Kidney (tissue), 14 donors: ENCODE measurements around the gene ISM1. TPM values are rescaled to one million over a fixed set of nuclear protein-coding genes. Genes with fewer than 3 reads are reported as not detected.

Source experiments
- DNase-seq, 5 donors: peaks; one replicate each; pipeline ENCODE4 v3.0.0-alpha.2; 2013 to 2020
- FAIRE-seq: peaks from 2 replicates; lab custom pipeline; 2012; peaks lifted over from hg19 to GRCh38; lab: Jason Lieb, UNC
- H3K27ac ChIP-seq, 2 donors: one replicate each; pipeline ENCODE4 v1.7.0; 2013; ENCODE audit warnings: low read depth in 2 of 2, low read length in 2 of 2, inconsistent platforms in 1 of 2
- H3K27me3 ChIP-seq: one replicate; pipeline ENCODE4 v1.7.1; 2013; ENCODE audit warnings: low read length, inconsistent platforms; ENCODE audit not compliant: control insufficient read depth, insufficient read depth
- H3K36me3 ChIP-seq, 3 donors: one replicate each; pipeline versions ENCODE4 v1.7.0 to v1.7.1; 2013; ENCODE audit warnings: low read length in 3 of 3, control low read depth in 1 of 3, inconsistent platforms in 1 of 3; ENCODE audit not compliant: insufficient read depth in 3 of 3, control insufficient read depth in 2 of 3
- H3K4me1 ChIP-seq, 3 donors: one replicate each; pipeline versions ENCODE4 v1.7.0 to v1.7.1; 2013; ENCODE audit warnings: low read length in 3 of 3, inconsistent platforms in 1 of 3, low read depth in 1 of 3; ENCODE audit not compliant: control insufficient read depth in 2 of 3, insufficient read depth in 2 of 3
- H3K4me3 ChIP-seq, 3 donors: one replicate each; pipeline versions ENCODE4 v1.7.0 to v1.8.1; 2013; ENCODE audit warnings: low read length in 3 of 3, control low read depth in 1 of 3, inconsistent platforms in 1 of 3
- H3K9ac ChIP-seq, 3 donors: one replicate each; pipeline versions ENCODE4 v1.7.0 to v1.7.1; 2013; ENCODE audit warnings: low read length in 3 of 3, control low read depth in 1 of 3, inconsistent platforms in 1 of 3
- H3K9me3 ChIP-seq, 3 donors: one replicate each; pipeline versions ENCODE4 v1.7.0 to v1.7.1; 2013; ENCODE audit warnings: low read length in 3 of 3, control low read depth in 1 of 3, inconsistent platforms in 1 of 3; ENCODE audit not compliant: control insufficient read depth in 2 of 3, insufficient read depth in 1 of 3
- intact Hi-C: fragments of 100-400 bp; cut with DNase I; formaldehyde crosslinking; loops from one replicate; pipeline ENCODE4 v1.11.1; 2022
- polyA plus RNA-seq: library from polyadenylated mRNA; stranded (reverse); fragments of 350-450 nt; fragmentation: Illumina TruSeq; extraction: RNeasy Lipid Tissue Mini Kit (QIAGEN cat#74804); gene quantifications from one replicate; pipeline ENCODE4 v1.2.3, GENCODE V29; 2014; ENCODE audit warnings: low read depth, low replicate concordance; ENCODE audit not compliant: insufficient read depth
- total RNA-seq: library from RNA; stranded (reverse); fragmentation: NEBNext Ultra II Directional; extraction: Animal tissue kit (Norgen Biotek cat#: 25700); gene quantifications from one replicate; pipeline ENCODE4 v1.2.1, GENCODE V29; 2021
- TF ChIP-seq, protein P1 (sequence below): IDR thresholded peaks from 3 replicates; pipeline ENCODE4 v1.5.1; 2012; ENCODE audit warnings: mild to moderate bottlenecking, moderate library complexity, borderline replicate concordance; ENCODE audit not compliant: insufficient read depth; ENCODE audit errors: extremely low read depth
- donor health status: control.
- donor health status: control.
- donor health status: control.
- donor health status: control.
- donor health status: control.
- donor health status: DM: yes; HTN: yes; CAD: no.
- donor health status: Normal renal cell carcinoma (clear cell type).

Gene ISM1
- total and polyA plus RNA-seq, 2 donors from 2014 or later, result 2.0 to 2.6 TPM

DNA sequence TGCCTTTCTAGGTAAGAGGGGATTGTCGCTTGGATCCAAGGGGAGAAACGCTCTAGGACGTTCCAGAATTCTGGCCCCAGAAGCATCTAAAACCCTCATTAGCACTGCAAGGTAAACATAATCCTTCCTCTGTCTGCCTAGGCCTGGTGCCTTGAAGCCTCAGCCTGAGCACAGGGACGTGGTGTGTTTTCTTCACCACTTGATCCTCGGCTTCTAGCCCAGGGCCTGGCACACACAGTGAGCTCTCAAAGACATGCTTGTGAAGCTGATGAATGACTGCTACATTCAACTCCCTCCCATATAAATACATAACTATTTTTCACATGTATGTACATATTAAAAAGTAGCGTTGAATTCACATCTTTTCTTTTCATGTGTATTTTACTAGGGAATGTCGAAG lies 100.3 kb downstream of the ISM1 start:
- peaks cover 0 to 4% (median 0%) of the 10 kb centered on the region in 3 donors for H3K9me3 ChIP-seq
- H3K4me3 ChIP-seq, result no peak overlapping the region
- TF ChIP-seq, protein P1, sequence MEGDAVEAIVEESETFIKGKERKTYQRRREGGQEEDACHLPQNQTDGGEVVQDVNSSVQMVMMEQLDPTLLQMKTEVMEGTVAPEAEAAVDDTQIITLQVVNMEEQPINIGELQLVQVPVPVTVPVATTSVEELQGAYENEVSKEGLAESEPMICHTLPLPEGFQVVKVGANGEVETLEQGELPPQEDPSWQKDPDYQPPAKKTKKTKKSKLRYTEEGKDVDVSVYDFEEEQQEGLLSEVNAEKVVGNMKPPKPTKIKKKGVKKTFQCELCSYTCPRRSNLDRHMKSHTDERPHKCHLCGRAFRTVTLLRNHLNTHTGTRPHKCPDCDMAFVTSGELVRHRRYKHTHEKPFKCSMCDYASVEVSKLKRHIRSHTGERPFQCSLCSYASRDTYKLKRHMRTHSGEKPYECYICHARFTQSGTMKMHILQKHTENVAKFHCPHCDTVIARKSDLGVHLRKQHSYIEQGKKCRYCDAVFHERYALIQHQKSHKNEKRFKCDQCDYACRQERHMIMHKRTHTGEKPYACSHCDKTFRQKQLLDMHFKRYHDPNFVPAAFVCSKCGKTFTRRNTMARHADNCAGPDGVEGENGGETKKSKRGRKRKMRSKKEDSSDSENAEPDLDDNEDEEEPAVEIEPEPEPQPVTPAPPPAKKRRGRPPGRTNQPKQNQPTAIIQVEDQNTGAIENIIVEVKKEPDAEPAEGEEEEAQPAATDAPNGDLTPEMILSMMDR, result no peak
- FAIRE-seq, result no peak
- no peaks in the 10 kb centered on the region for H3K4me1 ChIP-seq
- no peak overlapping the region for H3K27ac ChIP-seq
- H3K27me3 ChIP-seq, result no peaks in the 10 kb centered on the region
- no peak overlapping the region for H3K9ac ChIP-seq
- DNase-seq, result no peak
- intact Hi-C loops, result no loop called here
- H3K36me3 ChIP-seq, result no peaks in the 10 kb centered on the region

DNA sequence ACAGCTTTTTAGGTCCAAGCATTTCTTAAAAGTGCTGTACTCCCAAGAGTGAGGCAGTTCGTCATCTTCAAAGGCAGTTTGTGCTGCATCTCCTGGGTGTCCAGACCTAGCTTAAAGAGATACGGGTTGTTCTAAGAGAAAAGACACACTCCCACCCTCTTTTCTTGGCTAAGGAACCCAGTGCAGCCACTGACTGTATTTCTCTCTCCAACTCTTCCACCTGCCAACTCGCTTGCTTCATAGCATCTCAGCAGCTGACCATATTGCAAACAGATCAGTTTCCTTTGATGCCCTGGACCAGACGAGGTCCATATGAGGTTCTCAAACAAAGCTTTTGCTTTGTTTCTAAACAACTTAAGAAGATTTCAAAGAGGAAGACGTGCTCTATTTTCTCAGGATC lies 101.1 kb downstream of the ISM1 start:
- no peak for DNase-seq
- H3K9ac ChIP-seq, result no peak overlapping the region
- intact Hi-C loops, result no loop called here
- no peak overlapping the region for H3K27ac ChIP-seq
- no peaks in the 10 kb centered on the region for H3K9me3 ChIP-seq
- TF ChIP-seq, protein P1, result no peak
- no peak overlapping the region for H3K4me3 ChIP-seq
- no peaks in the 10 kb centered on the region for H3K27me3 ChIP-seq
- H3K36me3 ChIP-seq, result no peaks in the 10 kb centered on the region
- H3K4me1 ChIP-seq, result no peaks in the 10 kb centered on the region
- FAIRE-seq, result no peak

DNA sequence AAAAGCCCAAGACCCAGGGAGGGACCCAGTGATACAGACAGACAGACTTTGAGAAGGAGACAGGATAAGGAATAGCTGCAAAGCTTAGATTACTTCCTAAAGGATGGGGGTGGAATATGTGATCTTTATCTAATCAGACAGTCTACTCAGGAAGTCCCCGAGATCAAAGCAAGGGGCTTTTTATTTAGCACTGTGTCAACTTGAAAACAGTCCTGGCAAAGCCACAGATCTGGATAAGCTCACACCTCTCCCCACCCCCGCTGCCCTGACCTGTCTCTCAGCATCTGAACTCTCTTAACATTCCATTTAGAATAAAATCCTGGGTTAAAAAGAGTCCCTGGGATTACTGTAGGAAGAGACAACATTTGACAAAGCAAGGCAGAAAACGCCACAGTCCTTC lies 101.5 kb downstream of the ISM1 start:
- DNase-seq, result no peak
- Histone ChIP-seq H3K9ac (no peak overlapping the region), H3K4me1 (no peaks in the 10 kb centered on the region), H3K4me3 (no peak overlapping the region), H3K27ac (no peak overlapping the region), H3K27me3 (no peaks in the 10 kb centered on the region), H3K9me3 (no peaks in the 10 kb centered on the region), H3K36me3 (no peaks in the 10 kb centered on the region)
- no peak for FAIRE-seq
- intact Hi-C loops, result no loop called here
- TF ChIP-seq, protein P1, result no peak

DNA sequence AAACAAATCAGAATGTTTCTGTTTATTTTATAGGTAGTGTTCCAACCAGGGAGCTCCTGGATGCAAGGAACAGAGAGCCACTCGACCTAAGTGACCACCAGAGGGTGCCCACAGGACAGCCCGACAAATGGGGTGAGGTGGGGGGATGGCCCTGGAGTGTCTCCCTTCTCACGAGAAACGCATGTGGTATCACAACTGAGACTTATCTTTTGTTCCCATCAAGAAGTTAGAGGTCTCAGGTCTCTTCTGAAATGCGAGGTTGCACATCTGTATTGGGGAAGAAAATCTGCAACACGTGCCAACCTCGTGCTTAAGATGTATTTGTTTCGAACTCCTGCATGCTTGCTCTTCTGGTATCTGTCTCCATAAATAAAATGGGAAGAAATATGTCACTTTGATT lies 104.0 kb downstream of the ISM1 start:
- intact Hi-C loops, result no loop called here
- Histone ChIP-seq H3K4me3 (no peak overlapping the region), H3K27me3 (no peaks in the 10 kb centered on the region), H3K9me3 (no peaks in the 10 kb centered on the region), H3K27ac (no peak overlapping the region), H3K36me3 (no peaks in the 10 kb centered on the region), H3K4me1 (no peaks in the 10 kb centered on the region), H3K9ac (no peak overlapping the region)
- TF ChIP-seq, protein P1, result peak; percentile 47
- no peak for FAIRE-seq
- no peak for DNase-seq
